ENCODE measurements around the gene METTL26. TPM values are rescaled to one million over a fixed set of nuclear protein-coding genes. Genes with fewer than 3 reads are reported as not detected.

METTL26 gene
- total and polyA plus RNA-seq, 9 of the 15 experiments (the other 6 are each of a cell fraction or from before 2014, with no cell fraction given), result 7.3 to 262 (median 80.9) TPM

- TF ChIP-seq ARID4B (CRISPR knock-in tag; IDR thresholded peaks at IDR 0.05), result 0 out of 2 replicates have a peak, but pooled peaks have one; percentile 17
- TF ChIP-seq CEBPZ (IDR thresholded peaks at IDR 0.05; ENCODE audit: borderline replicate concordance, low read depth, low read length), result no peak
- TF ChIP-seq CREB3L1 (IDR thresholded peaks at IDR 0.05; ENCODE audit: borderline replicate concordance, low read depth), result no peak
- TF ChIP-seq MTA1 (IDR thresholded peaks at IDR 0.05; ENCODE audit: borderline replicate concordance), result no peak
- TF ChIP-seq KLF1 (tag; IDR thresholded peaks at IDR 0.05), result no peak
- no peak for TF ChIP-seq MEF2D (tag; conservative IDR thresholded peaks at IDR 0.05; ENCODE audit: low read depth)
- peak; percentile 54 for TF ChIP-seq ZBTB2 (IDR thresholded peaks at IDR 0.05)
- TF ChIP-seq IFI16 (CRISPR knock-in tag; IDR thresholded peaks at IDR 0.05), result no peak
- no peak for TF ChIP-seq RBFOX2 (IDR thresholded peaks at IDR 0.05; ENCODE audit: low read depth, low read length)
- TF ChIP-seq ZNF592 (IDR thresholded peaks at IDR 0.05), result peak; percentile 65; the same call in 1 of the 2 replicates
- TF ChIP-seq ZFP30 (CRISPR knock-in tag; IDR thresholded peaks at IDR 0.05; ENCODE audit: borderline replicate concordance), result no peak
Measured at GRCh38 chr16:626787-627453, 9.2 kb downstream of the METTL26 start (continued).
